HG03558 (cell line): Measurements from ENCODE around the gene HSD17B12.

ENCODE experiments used
- ATAC-seq: cut with Tn5 transposase; IDR thresholded peaks from one replicate; pipeline ENCODE4 v1.9.1; 2021; ENCODE audit warnings: moderate number of reproducible peaks; ENCODE audit not compliant: unreplicated experiment; ENCODE audit errors: extremely low read depth

HSD17B12 gene

GRCh38 chr11:43687120-43687791 is 6.7 kb downstream of the HSD17B12 start:
- ATAC-seq, result no peak

- ATAC-seq, result no peak
These were observed 7.9 kb downstream of the HSD17B12 start for GRCh38 chr11:43688394-43688793.

GRCh38 chr11:43689167-43689566 is 8.6 kb downstream of the HSD17B12 start:
- ATAC-seq, result no peak

DNA sequence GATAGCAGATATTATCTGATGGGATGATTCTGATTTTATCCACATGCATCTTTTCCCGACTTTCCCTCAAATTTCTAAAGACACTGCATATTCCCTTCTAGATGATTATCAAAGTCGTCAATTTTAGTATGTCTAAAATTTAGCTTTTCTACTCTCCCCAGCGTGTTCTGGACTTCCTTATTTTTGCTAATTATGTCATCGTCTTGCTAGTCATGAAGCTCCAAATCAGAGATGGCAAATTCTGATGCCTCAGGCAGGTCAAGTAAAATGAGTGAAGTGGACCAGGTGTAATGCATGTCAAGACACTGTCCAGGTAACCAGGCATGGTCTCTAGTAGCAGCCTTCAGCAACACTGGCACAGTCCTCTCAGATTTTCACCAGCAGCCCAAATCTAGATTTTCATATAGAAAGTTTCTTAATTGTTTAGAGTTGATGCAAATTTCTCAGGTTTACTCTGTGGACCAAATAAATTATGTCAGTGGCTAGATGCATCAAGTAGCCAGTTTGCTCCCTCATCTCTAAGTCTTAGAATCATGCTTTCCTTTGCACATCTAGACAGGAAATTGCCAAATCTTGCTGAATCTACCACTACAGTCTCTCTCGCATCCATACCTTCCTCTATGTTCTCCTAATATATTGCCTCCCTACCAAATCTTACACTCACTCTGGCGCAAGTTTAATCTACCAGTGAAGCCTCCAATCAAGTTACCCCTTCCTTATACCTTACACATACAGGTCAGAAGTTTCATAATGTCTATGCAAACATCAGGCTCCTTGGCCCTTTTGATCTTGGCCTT is 10.6 kb downstream of the HSD17B12 start:
- no peak for ATAC-seq

GRCh38 chr11:43691806-43692205 is 11.3 kb downstream of the HSD17B12 start:
- ATAC-seq, result no peak

DNA sequence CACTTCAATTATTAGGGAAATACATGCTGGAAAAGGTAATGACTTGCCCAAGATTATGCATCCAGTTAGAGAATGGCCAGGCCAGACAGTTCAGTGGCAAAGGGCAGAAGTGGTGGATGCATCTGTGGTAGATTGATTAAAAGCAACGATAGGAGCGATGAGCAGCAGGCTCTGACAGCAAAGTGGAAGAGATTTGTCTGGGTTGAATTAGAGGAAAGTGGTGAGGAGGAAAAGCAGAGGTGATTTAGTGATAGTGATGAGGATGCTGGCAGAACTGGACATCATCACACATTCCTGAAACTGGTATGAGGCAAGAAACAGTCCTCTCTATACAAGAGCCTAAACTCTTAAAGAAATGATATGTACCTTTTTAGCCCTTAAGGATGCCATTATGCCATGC is 12.5 kb downstream of the HSD17B12 start:
- ATAC-seq, result no peak

GRCh38 chr11:43693731-43694130 is 13.2 kb downstream of the HSD17B12 start:
- no peak for ATAC-seq

DNA sequence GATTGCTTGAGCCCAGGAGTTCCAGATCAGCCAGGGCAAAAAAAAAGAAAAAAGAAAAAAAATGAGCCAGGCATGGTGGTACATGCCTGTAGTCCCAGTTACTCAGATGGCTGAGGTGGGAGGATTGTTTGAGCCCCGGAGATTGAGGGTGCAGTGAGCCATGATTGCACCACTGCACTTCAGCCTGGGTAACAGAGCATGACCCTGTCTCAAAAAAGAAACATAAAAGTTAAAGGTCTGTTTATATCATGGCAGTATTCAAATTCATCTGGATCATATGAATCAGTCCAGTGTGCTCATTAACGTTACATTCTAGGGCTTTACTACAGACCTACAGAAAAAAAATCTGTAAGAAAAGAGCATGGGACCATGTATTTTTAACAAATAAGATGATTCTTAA is 13.9 kb downstream of the HSD17B12 start:
- no peak for ATAC-seq

GRCh38 chr11:43697679-43698078 is 17.1 kb downstream of the HSD17B12 start:
- ATAC-seq, result no peak

GRCh38 chr11:43699870-43700269 is 19.3 kb downstream of the HSD17B12 start:
- ATAC-seq, result no peak

- no peak for ATAC-seq
These were observed 26.1 kb downstream of the HSD17B12 start for GRCh38 chr11:43706631-43707030.

GRCh38 chr11:43708776-43709175 is 28.2 kb downstream of the HSD17B12 start:
- no peak for ATAC-seq

DNA sequence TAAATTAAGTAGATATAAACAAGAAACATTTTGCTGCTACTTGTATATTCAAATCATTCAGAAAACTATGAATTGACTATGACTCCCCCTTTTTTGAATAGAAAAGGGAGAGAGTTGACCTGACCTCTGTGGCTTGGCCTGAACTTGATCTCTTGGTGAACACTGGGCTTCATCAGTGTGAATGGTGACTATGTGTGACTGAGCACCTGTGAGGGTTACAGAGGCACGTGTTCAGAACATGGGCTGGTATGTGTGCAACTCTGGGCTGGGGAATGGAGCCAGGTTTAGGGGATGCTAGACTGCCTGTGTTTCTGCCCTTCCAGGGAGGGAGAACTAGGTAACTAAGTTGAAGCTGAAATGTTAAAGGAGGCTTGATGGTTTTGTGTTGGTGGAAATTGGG is 29.2 kb downstream of the HSD17B12 start:
- no peak for ATAC-seq

GRCh38 chr11:43712676-43713075 is 32.1 kb downstream of the HSD17B12 start:
- no peak for ATAC-seq

GRCh38 chr11:43718373-43718772 is 37.8 kb downstream of the HSD17B12 start:
- ATAC-seq, result no peak

DNA sequence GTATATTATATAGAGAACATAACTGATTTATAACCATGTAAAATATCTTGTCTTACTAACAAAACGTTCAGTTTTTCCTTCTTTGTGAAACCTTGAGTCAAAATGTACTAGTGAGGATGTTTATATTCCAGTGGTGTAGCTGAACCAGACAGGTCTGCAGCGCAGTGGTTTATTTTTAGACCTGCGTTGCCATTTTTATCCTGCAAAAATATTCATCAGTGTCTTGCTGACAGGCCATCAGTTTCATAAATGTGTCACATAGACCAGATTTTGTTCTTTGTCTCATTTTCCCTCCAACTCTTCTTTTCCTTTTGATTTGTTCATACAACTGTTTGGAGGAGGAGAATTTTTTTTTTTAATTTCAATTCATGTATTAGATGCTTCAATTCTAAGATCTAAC is 43.1 kb downstream of the HSD17B12 start:
- no peak for ATAC-seq

DNA sequence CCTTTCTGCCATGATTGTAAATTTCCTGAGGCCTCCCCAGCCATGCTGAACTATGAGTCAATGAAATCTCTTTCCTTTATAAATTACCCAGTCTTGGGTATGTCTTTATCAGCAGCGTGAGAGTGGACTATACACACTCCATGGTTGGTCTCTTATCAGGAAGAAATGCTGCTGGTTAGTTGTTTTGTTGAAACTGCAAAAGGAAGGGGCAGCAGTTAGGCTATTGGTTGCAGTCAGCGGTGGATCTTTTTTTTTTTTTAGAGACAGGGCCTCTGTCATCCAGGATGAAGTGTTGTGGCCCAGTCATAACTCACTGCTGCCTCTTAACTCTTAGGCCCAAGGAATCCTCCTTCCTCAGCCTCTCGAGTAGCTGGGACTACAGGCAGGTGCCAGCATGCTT is 51.7 kb downstream of the HSD17B12 start:
- ATAC-seq, result no peak

DNA sequence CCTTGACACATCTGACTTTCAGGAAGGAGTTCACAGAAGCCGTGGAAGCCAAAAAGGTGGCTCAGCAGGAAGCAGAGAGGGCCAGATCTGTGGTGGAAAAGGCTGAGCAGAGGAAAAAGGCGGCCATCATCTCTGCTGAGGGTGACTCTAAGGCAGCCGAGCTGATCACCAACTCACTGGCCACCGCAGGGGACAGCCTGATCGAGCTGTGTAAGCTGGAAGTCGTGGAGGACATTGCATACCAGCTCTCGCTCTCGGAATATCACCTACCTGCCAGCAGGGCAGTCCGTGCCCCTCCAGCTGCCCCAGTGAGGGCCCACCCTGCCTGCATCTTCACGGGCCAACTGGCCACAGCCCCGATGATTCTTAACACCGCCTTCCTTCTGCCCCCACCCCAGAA is 53.7 kb downstream of the HSD17B12 start:
- no peak for ATAC-seq

- no peak for ATAC-seq
These were observed 54.6 kb downstream of the HSD17B12 start for GRCh38 chr11:43735115-43735514.

GRCh38 chr11:43735961-43736360 is 55.4 kb downstream of the HSD17B12 start:
- ATAC-seq, result no peak

DNA sequence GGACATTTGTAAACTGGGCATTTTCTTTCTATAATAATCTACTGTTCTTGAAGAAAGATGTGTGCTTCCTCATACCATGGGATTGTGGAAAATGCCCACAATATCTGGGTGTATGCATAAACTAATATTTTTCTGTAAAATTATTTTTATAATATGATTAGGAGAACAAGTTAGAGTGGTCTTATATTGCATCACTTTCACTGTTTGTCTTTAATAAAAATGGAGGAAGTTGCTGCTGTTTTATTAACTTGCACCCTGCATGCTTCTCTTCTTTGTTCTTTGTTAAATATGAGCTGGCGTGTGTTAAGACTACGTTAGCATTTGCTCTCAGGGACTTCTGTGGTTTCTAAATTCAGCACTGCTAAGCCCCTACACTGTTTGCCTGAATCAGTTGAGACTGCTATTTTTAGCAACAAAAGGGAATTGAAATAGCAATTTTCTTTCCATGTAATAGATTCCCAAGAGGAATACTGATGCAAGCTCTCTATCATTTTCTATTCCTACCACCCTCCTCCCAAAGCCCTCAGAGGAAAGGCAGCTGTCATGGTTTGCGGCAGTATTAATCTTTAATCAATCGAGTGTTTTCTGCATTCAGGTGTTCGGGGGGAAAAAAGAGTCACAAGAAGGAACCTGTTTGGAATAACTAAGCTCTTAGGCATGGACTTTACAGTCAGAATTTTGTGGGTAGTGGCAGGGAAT is 56.1 kb downstream of the HSD17B12 start:
- ATAC-seq, result no peak
